NB4 (cell line): ENCODE results near the gene LRRTM4.

Experiments
- CTCF ChIP-seq: IDR thresholded peaks from one replicate; pipeline ENCODE4 v1.5.1; 2012; ENCODE audit warnings: low read depth, low read length
- MAX ChIP-seq: IDR thresholded peaks from 2 replicates; pipeline ENCODE4 v1.6.1; 2011; ENCODE audit warnings: low read depth, low read length
- MYC ChIP-seq: IDR thresholded peaks from 2 replicates; pipeline ENCODE4 v1.6.1; 2011; ENCODE audit warnings: low read depth, low read length
- POLR2A ChIP-seq: IDR thresholded peaks from 2 replicates; pipeline ENCODE4 v1.6.1; 2011; ENCODE audit warnings: mild to moderate bottlenecking; ENCODE audit not compliant: insufficient read length; ENCODE audit errors: extremely low read depth

GRCh38 chr2:77005522-77005921 is 516.7 kb downstream of the LRRTM4 start:
- TF ChIP-seq POLR2A (no peak), CTCF (no peak), MAX (no peak), MYC (no peak)
